K562 (cell line): ENCODE data around the gene TMEM39B. TPM values are rescaled to one million over a fixed set of nuclear protein-coding genes. Genes with fewer than 3 reads are reported as not detected.

Source experiments
- CBX1 ChIP-seq: sonication (generic); IDR thresholded peaks from 2 replicates; pipeline ENCODE4 v1.6.1; 2016; ENCODE audit warnings: antibody characterized with exemption, low read depth, mild to moderate bottlenecking
- CLOCK ChIP-seq: fragments of 250-450 bp; sonication (Bioruptor Pico); IDR thresholded peaks from 2 replicates; pipeline ENCODE4 v1.4.0; 2020; ENCODE audit warnings: mild to moderate bottlenecking, moderate library complexity, borderline replicate concordance
- CREB3 ChIP-seq: fragments of 450-650 bp; conservative IDR thresholded peaks from 2 replicates; pipeline ENCODE4 v1.6.1; 2016; ENCODE audit warnings: missing genetic modification characterization, low read depth, mild to moderate bottlenecking, missing compliant biosample characterization, moderate library complexity
- DIDO1 ChIP-seq: fragments of 450-650 bp; IDR thresholded peaks from 2 replicates; pipeline ENCODE4 v1.6.1; 2016; ENCODE audit warnings: low read depth, missing biosample characterization, missing genetic modification characterization
- FOS ChIP-seq: IDR thresholded peaks from 3 replicates; pipeline ENCODE4 v1.6.1; 2011; ENCODE audit not compliant: insufficient read length; ENCODE audit errors: extremely low read depth
- GTF2F1 ChIP-seq: IDR thresholded peaks from 2 replicates; pipeline ENCODE4 v1.6.1; 2011; ENCODE audit warnings: low read depth, low read length, improper control_type of control experiment
- HCFC1 ChIP-seq: IDR thresholded peaks from 2 replicates; pipeline ENCODE4 v1.6.1; 2012; ENCODE audit warnings: low read depth, low read length, improper control_type of control experiment
- RAD21 ChIP-seq, 2 experiments: fragments of 250-450 bp in 1 of 2; fragments of 450-650 bp in 1 of 2; sonication (Bioruptor Pico) in 1 of 2; formaldehyde crosslinking in 1 of 2; IDR thresholded peaks in 1 of 2; conservative IDR thresholded peaks in 1 of 2; 2 replicates each; pipeline versions ENCODE4 v1.4.0 to v1.8.0; 2020 to 2022; ENCODE audit warnings: mild to moderate bottlenecking in 2 of 2, moderate library complexity in 1 of 2
- RBFOX2 ChIP-seq: fragments of 200-400 bp; formaldehyde crosslinking; IDR thresholded peaks from 2 replicates; pipeline ENCODE4 v1.6.1; 2017; ENCODE audit warnings: low read depth, mild to moderate bottlenecking, low read length, moderate library complexity
- RBM14 ChIP-seq: fragments of 200-400 bp; formaldehyde crosslinking; IDR thresholded peaks from 2 replicates; pipeline ENCODE4 v1.6.1; 2018; ENCODE audit warnings: low read depth, mild to moderate bottlenecking, low read length, moderate library complexity, borderline replicate concordance; ENCODE audit not compliant: insufficient read depth
- RFX5 ChIP-seq: IDR thresholded peaks from 2 replicates; pipeline ENCODE4 v1.6.1; 2011; ENCODE audit warnings: low read depth, mild to moderate bottlenecking, improper control_type of control experiment, low read length
- SAFB2 ChIP-seq: fragments of 200-400 bp; formaldehyde crosslinking; IDR thresholded peaks from 2 replicates; pipeline ENCODE4 v1.6.1; 2018; ENCODE audit warnings: borderline replicate concordance, low read length, low read depth, moderate library complexity; ENCODE audit not compliant: severe bottlenecking
- SIX5 ChIP-seq, 2 experiments: IDR thresholded peaks; 2 replicates each; pipeline ENCODE4 v1.6.1; 2011; ENCODE audit warnings: low read length in 2 of 2, borderline replicate concordance in 1 of 2, low read depth in 1 of 2, mild to moderate bottlenecking in 1 of 2, moderate library complexity in 1 of 2; ENCODE audit not compliant: insufficient read depth in 1 of 2
- SNAPC5 ChIP-seq: fragments of 250-450 bp; sonication (Bioruptor Pico); IDR thresholded peaks from 2 replicates; pipeline ENCODE4 v1.8.0; 2021; ENCODE audit warnings: moderate library complexity, mild to moderate bottlenecking, inconsistent platforms
- STAT5A ChIP-seq: IDR thresholded peaks from 2 replicates; pipeline ENCODE4 v1.6.1; 2012; ENCODE audit warnings: low read length, inconsistent platforms, borderline replicate concordance
- VEZF1 ChIP-seq: fragments of 200-800 bp; sonication (Bioruptor generic); IDR thresholded peaks from 2 replicates; pipeline ENCODE4 v1.6.1; 2017; ENCODE audit warnings: missing genetic modification characterization, missing compliant biosample characterization
- XRCC4 ChIP-seq: IDR thresholded peaks from one replicate; pipeline ENCODE4 v1.6.1; 2011; ENCODE audit not compliant: insufficient read depth, insufficient read length; ENCODE audit errors: extremely low read depth
- ZNF121 ChIP-seq: sonication (generic); formaldehyde crosslinking; conservative IDR thresholded peaks from 2 replicates; pipeline ENCODE4 v1.8.0; 2022; ENCODE audit warnings: missing genetic modification reagents
- ZNF316 ChIP-seq: fragments of 450-650 bp; IDR thresholded peaks from 2 replicates; pipeline ENCODE4 v1.6.1; 2016
- ZNF436 ChIP-seq: fragments of 250-450, 450-650 bp; sonication (Bioruptor Pico); formaldehyde crosslinking; IDR thresholded peaks from 2 replicates; pipeline ENCODE4 v1.7.0; 2020; ENCODE audit warnings: mild to moderate bottlenecking
- ZNF586 ChIP-seq: fragments of 450-650 bp; formaldehyde crosslinking; conservative IDR thresholded peaks from 2 replicates; pipeline ENCODE4 v1.4.0; 2020; ENCODE audit warnings: mild to moderate bottlenecking, moderate library complexity
- ZNF764 ChIP-seq: fragments of 250-450 bp; sonication (Bioruptor Pico); IDR thresholded peaks from 2 replicates; pipeline ENCODE4 v1.4.0; 2020; ENCODE audit warnings: low read depth, mild to moderate bottlenecking, moderate library complexity
- polyA plus RNA-seq, 8 experiments: library from polyadenylated mRNA; depleted of rRNA in 4 of 8; stranded (reverse) in 5 of 8; unstranded in 3 of 8; fragments of >200 nt; fragmentation: Nextera tagmentation in 2 of 8; fragmentation: Illumina TruSeq in 1 of 8; extraction: Ambion mirVana in 2 of 8; extraction: Trizol in 1 of 8; gene quantifications; 2 replicates each; pipeline versions ENCODE4 v1.2.1 to v1.2.3, GENCODE V29; 2011 to 2014; ENCODE audit warnings: inconsistent platforms in 1 of 8, missing spikeins in 1 of 8
- total RNA-seq, 7 experiments: library from RNA; depleted of rRNA in 6 of 7; stranded (reverse); fragments of >200 nt in 6 of 7; fragmentation: Illumina TruSeq in 2 of 7; extraction: Trizol in 2 of 7; gene quantifications; 2 replicates each; pipeline versions ENCODE4 v1.2.1 to v1.2.3, GENCODE V29; 2011 to 2021; ENCODE audit warnings: low replicate concordance in 1 of 7

The TMEM39B gene
- total and polyA plus RNA-seq, 9 of the 15 experiments (the other 6 are each of a cell fraction or from before 2014, with no cell fraction given): 0.92 to 28.5 (median 9.7) TPM

GRCh38 chr1:32107742-32108661 is 35.3 kb downstream of the TMEM39B start, which contains the start of gene KPNA6 (continued):
- no peak for TF ChIP-seq RBM14
- peak; percentile 79 for TF ChIP-seq RBFOX2
- no peak for TF ChIP-seq GTF2F1
- TF ChIP-seq SIX5 (IDR thresholded peaks at IDR 0.05; ENCODE audit: borderline replicate concordance in 1 of 2, insufficient read depth in 1 of 2, low read depth in 1 of 2, low read length in 2 of 2): 0 out of 4 replicates have a peak, but pooled peaks of 1 of the 2 experiments have one; percentile 9
- 0 out of 2 replicates have a peak, but pooled peaks have one; percentile 44 for TF ChIP-seq CBX1
- TF ChIP-seq XRCC4: no peak
- TF ChIP-seq ZNF764 (CRISPR knock-in tag): no peak
- no peak for TF ChIP-seq CLOCK
- no peak for TF ChIP-seq ZNF121 (CRISPR knock-in tag)
- TF ChIP-seq DIDO1 (tag): peak; percentile 80
- TF ChIP-seq STAT5A: no peak; the same call in 1 of the 2 replicates
- no peak for TF ChIP-seq ZNF586 (CRISPR knock-in tag)
- TF ChIP-seq HCFC1: peak; percentile 78
- no peak for TF ChIP-seq ZNF316
- no peak for TF ChIP-seq RFX5
- TF ChIP-seq ZNF436 (CRISPR knock-in tag): no peak
- TF ChIP-seq FOS: no peak
- no peak for TF ChIP-seq SNAPC5 (CRISPR knock-in tag)
- TF ChIP-seq VEZF1 (CRISPR knock-in tag): peak; percentile 45; the same call in 1 of the 2 replicates
- TF ChIP-seq SAFB2: no peak
- no peak for TF ChIP-seq CREB3 (tag)
- no peak for TF ChIP-seq RAD21 (CRISPR knock-in tag; conservative IDR thresholded peaks at IDR 0.05 in 1 of 2, IDR thresholded peaks at IDR 0.05 in 1 of 2)
